Measurements from ENCODE around the gene PDCD7. TPM values are rescaled to one million over a fixed set of nuclear protein-coding genes. Genes with fewer than 3 reads are reported as not detected.
"Not testable (repeated sequence)": the region's sequence is repeated elsewhere in the genome, so short reads cannot be mapped to it uniquely, and the experiment has no call there.

PDCD7 gene
- total RNA-seq, 1 donor from 2014 or later = 34.5 TPM

GRCh38 chr15:65163041-65163440, 29.4 kb upstream of the PDCD7 start:
- no peak for DNase-seq (ENCODE audit: low spot score in 2 of 2, unreplicated experiment in 2 of 2)
- H3K4me3 Mint-ChIP-seq = no peak overlapping the region
- no peaks in the 10 kb centered on the region for H3K27me3 Mint-ChIP-seq (ENCODE audit: low read depth)
- H3K36me3 Mint-ChIP-seq = peaks cover 4% of the 10 kb centered on the region
- H3K27ac Mint-ChIP-seq = no peak overlapping the region
- H3K4me1 Mint-ChIP-seq = no peaks in the 10 kb centered on the region
- no peaks in the 10 kb centered on the region for H3K9me3 Mint-ChIP-seq
- TF ChIP-seq CTCF (IDR thresholded peaks at IDR 0.05; ENCODE audit: unreplicated experiment) = no peak

GRCh38 chr15:65156692-65157091, 23.1 kb upstream of the PDCD7 start:
- no peak for DNase-seq (ENCODE audit: low spot score in 2 of 2, unreplicated experiment in 2 of 2)
- Mint-ChIP-seq H3K27ac (peak overlapping the region; percentile 52), H3K9me3 (no peaks in the 10 kb centered on the region), H3K36me3 (peaks cover 19% of the 10 kb centered on the region), H3K4me3 (no peak overlapping the region), H3K4me1 (peaks cover 7% of the 10 kb centered on the region), H3K27me3 (ENCODE audit: low read depth) (no peaks in the 10 kb centered on the region)
- no peak for TF ChIP-seq CTCF (IDR thresholded peaks at IDR 0.05; ENCODE audit: unreplicated experiment)

GRCh38 chr15:65154720-65155119, 21.1 kb upstream of the PDCD7 start:
- DNase-seq (ENCODE audit: low spot score in 2 of 2, unreplicated experiment in 2 of 2) = no peak
- Mint-ChIP-seq H3K4me3 (no peak overlapping the region), H3K27ac (no peak overlapping the region), H3K36me3 (peaks cover 22% of the 10 kb centered on the region), H3K9me3 (no peaks in the 10 kb centered on the region), H3K27me3 (ENCODE audit: low read depth) (no peaks in the 10 kb centered on the region), H3K4me1 (peaks cover 7% of the 10 kb centered on the region)
- TF ChIP-seq CTCF (IDR thresholded peaks at IDR 0.05; ENCODE audit: unreplicated experiment) = no peak

GRCh38 chr15:65147902-65148301, 14.3 kb upstream of the PDCD7 start:
- H3K36me3 Mint-ChIP-seq = peaks cover 14% of the 10 kb centered on the region
- no peak overlapping the region for H3K27ac Mint-ChIP-seq
- H3K4me1 Mint-ChIP-seq = no peaks in the 10 kb centered on the region

GRCh38 chr15:65146438-65146837, 12.8 kb upstream of the PDCD7 start:
- Mint-ChIP-seq H3K36me3 (peaks cover 9% of the 10 kb centered on the region), H3K4me3 (no peak overlapping the region), H3K27ac (no peak overlapping the region), H3K27me3 (ENCODE audit: low read depth) (no peaks in the 10 kb centered on the region), H3K9me3 (no peaks in the 10 kb centered on the region), H3K4me1 (no peaks in the 10 kb centered on the region)
- TF ChIP-seq CTCF (IDR thresholded peaks at IDR 0.05; ENCODE audit: unreplicated experiment) = no peak
- no peak for DNase-seq (ENCODE audit: low spot score in 2 of 2, unreplicated experiment in 2 of 2)

More at GRCh38 chr15:65147902-65148301, 14.3 kb upstream of the PDCD7 start:
- Mint-ChIP-seq H3K4me3 (no peak overlapping the region), H3K9me3 (no peaks in the 10 kb centered on the region), H3K27me3 (ENCODE audit: low read depth) (no peaks in the 10 kb centered on the region)
- no peak for DNase-seq (ENCODE audit: low spot score in 2 of 2, unreplicated experiment in 2 of 2)
- no peak for TF ChIP-seq CTCF (IDR thresholded peaks at IDR 0.05; ENCODE audit: unreplicated experiment)

- H3K27ac Mint-ChIP-seq; H3K4me3 Mint-ChIP-seq; DNase-seq (ENCODE audit: low spot score in 2 of 2, unreplicated experiment in 2 of 2); H3K4me1 Mint-ChIP-seq; H3K27me3 Mint-ChIP-seq (ENCODE audit: low read depth): not testable (repeated sequence)
- Mint-ChIP-seq H3K9me3 (peaks cover 32% of the 10 kb centered on the region), H3K36me3 (peaks cover 11% of the 10 kb centered on the region)
Measured at GRCh38 chr15:65138631-65139030, 5.0 kb upstream of the PDCD7 start.

GRCh38 chr15:65137893-65138292, 4.3 kb upstream of the PDCD7 start:
- DNase-seq (ENCODE audit: low spot score in 2 of 2, unreplicated experiment in 2 of 2); H3K4me3 Mint-ChIP-seq; H3K27ac Mint-ChIP-seq; H3K4me1 Mint-ChIP-seq; H3K27me3 Mint-ChIP-seq (ENCODE audit: low read depth); H3K36me3 Mint-ChIP-seq: not testable (repeated sequence)
- peaks cover 32% of the 10 kb centered on the region for H3K9me3 Mint-ChIP-seq

GRCh38 chr15:65137089-65137488, 3.5 kb upstream of the PDCD7 start:
- not testable (repeated sequence) for H3K27ac Mint-ChIP-seq; H3K36me3 Mint-ChIP-seq; DNase-seq (ENCODE audit: low spot score in 2 of 2, unreplicated experiment in 2 of 2); H3K4me3 Mint-ChIP-seq; H3K27me3 Mint-ChIP-seq (ENCODE audit: low read depth)
- peaks cover 12% of the 10 kb centered on the region for H3K4me1 Mint-ChIP-seq
- peaks cover 32% of the 10 kb centered on the region for H3K9me3 Mint-ChIP-seq

Measured in mesothelial cell of epicardium (in vitro differentiated cells).